Ascending aorta (tissue), 2 donors: ENCODE results near the gene HDLBP. TPM values are rescaled to one million over a fixed set of nuclear protein-coding genes. Genes with fewer than 3 reads are reported as not detected.

Experiments used
- DNase-seq, 2 donors: peaks; one replicate each; pipeline ENCODE4 v3.0.0-alpha.2; 2019; ENCODE audit warnings: low spot score in 2 of 2
- H3K27ac ChIP-seq, 2 donors: fragments of 200-600 bp; sonication (generic); one replicate each; pipeline ENCODE4 v1.5.1; 2016 to 2017; ENCODE audit warnings: mild to moderate bottlenecking in 1 of 2
- H3K27me3 ChIP-seq: fragments of 200-600 bp; sonication (generic); one replicate; pipeline ENCODE4 v1.5.1; 2017
- H3K36me3 ChIP-seq, 2 donors: fragments of 200-600 bp; sonication (generic); one replicate each; pipeline ENCODE4 v1.5.1; 2016
- H3K4me1 ChIP-seq, 2 donors: fragments of 200-600 bp; sonication (generic); one replicate each; pipeline ENCODE4 v1.5.1; 2016 to 2017; ENCODE audit warnings: mild to moderate bottlenecking in 1 of 2
- H3K4me3 ChIP-seq, 2 donors: fragments of 200-600 bp; sonication (generic); one replicate each; pipeline ENCODE4 v1.5.1; 2016 to 2017; ENCODE audit warnings: mild to moderate bottlenecking in 1 of 2
- H3K9me3 ChIP-seq, 2 donors: fragments of 200-600 bp; sonication (generic); one replicate each; pipeline ENCODE4 v1.5.1; 2016
- intact Hi-C: fragments of 100-400 bp; cut with DNase I; formaldehyde crosslinking; loops from one replicate; pipeline ENCODE4 v1.15.1; 2023
- total RNA-seq: library from RNA; depleted of rRNA; stranded (reverse); fragments of >200 nt; gene quantifications from one replicate; pipeline ENCODE4 v1.1.0, GENCODE V29; 2016
- TF ChIP-seq, protein P1 (sequence below), 3 experiments: fragments of 200-600 bp in 2 of 3; fragments of 450-650 bp in 1 of 3; sonication (generic) in 2 of 3; IDR thresholded peaks; one replicate each; pipeline ENCODE4 v1.5.1; 2016 to 2019; ENCODE audit warnings: antibody characterized with exemption in 3 of 3, mild to moderate bottlenecking in 1 of 3, moderate library complexity in 1 of 3

Gene HDLBP
- total RNA-seq, 1 donor from 2014 or later, result 308 TPM

DNA sequence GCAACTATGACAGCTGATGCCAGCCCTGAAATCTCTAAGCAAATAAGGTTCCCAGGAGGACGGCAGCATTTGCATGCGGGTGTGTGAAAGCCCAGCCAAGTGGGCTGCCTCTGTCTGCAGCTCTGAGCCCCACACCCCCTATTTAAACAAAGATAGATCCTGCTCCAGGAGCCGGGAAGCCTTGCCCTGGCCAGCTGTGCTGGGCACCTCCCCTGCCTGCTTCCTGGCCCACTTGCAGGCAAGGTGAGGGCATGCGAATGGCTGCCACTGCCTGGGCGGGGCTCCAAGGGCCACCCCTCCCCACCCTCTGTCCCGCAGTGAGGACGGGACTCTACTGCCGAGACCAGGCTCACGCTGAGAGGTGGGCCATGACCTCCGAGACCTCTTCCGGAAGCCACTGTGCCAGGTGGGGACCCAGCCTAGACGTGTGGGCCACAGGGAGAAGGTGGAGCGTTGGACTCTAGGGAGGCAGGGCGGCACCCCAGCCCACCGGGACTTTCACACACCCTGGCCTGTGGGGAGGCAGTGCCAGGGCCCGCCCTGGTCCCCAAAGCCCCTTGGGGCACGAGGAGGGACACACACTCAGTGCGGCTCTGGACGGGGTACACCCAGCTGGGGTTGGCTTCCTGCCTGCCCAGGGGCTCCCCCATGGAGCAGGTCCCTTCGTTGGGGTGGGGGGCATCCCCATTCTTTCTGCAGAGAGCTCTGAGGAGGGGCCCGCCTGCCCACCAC lies 126.9 kb downstream of the HDLBP start, which contains the start of gene ANO7:
Gene ANO7 (plus strand): TSS at position 317 of the 732 bp plus-strand sequence. CDS start 1,387 bp downstream, outside the sequence.
- no peaks in the 10 kb centered on the region for H3K4me1 ChIP-seq
- H3K36me3 ChIP-seq, result peaks cover under 1 to 5% of the 10 kb centered on the region in 2 donors
- no peak within 1 kb of the TSS for H3K4me3 ChIP-seq
- TF ChIP-seq, protein P1, sequence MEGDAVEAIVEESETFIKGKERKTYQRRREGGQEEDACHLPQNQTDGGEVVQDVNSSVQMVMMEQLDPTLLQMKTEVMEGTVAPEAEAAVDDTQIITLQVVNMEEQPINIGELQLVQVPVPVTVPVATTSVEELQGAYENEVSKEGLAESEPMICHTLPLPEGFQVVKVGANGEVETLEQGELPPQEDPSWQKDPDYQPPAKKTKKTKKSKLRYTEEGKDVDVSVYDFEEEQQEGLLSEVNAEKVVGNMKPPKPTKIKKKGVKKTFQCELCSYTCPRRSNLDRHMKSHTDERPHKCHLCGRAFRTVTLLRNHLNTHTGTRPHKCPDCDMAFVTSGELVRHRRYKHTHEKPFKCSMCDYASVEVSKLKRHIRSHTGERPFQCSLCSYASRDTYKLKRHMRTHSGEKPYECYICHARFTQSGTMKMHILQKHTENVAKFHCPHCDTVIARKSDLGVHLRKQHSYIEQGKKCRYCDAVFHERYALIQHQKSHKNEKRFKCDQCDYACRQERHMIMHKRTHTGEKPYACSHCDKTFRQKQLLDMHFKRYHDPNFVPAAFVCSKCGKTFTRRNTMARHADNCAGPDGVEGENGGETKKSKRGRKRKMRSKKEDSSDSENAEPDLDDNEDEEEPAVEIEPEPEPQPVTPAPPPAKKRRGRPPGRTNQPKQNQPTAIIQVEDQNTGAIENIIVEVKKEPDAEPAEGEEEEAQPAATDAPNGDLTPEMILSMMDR (IDR thresholded peaks at IDR 0.05), result no peak
- no peak for DNase-seq
- no peak within 1 kb of the TSS for H3K27ac ChIP-seq
- no peaks in the 10 kb centered on the region for H3K27me3 ChIP-seq
- intact Hi-C loops, result no loop called here
- H3K9me3 ChIP-seq, result no peaks in the 10 kb centered on the region

DNA sequence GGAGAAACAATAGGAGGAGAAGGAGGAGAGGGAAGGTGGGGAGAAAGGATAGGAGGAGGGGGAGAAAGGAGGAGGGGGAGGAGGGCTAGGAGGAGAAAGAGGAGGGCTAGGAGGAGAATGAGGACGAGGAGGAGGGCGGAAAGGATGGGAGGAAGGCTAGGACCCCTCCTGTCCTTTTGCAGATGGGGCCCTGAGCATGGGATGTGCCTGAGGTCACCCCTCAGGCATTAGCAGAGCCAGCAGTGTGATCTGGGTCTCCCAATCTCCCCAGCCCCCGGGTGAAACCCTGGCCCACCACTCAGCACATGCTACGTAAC lies 127.6 kb downstream of the HDLBP start:
- DNase-seq, result no peak
- Histone ChIP-seq H3K4me1 (no peaks in the 10 kb centered on the region), H3K27ac (no peak overlapping the region), H3K9me3 (no peaks in the 10 kb centered on the region), H3K36me3 (peaks cover 5 to 10% of the 10 kb centered on the region in 2 donors), H3K27me3 (no peaks in the 10 kb centered on the region), H3K4me3 (no peak overlapping the region)
- TF ChIP-seq, protein P1 (IDR thresholded peaks at IDR 0.05), result no peak
- intact Hi-C loops, result no loop called here

DNA sequence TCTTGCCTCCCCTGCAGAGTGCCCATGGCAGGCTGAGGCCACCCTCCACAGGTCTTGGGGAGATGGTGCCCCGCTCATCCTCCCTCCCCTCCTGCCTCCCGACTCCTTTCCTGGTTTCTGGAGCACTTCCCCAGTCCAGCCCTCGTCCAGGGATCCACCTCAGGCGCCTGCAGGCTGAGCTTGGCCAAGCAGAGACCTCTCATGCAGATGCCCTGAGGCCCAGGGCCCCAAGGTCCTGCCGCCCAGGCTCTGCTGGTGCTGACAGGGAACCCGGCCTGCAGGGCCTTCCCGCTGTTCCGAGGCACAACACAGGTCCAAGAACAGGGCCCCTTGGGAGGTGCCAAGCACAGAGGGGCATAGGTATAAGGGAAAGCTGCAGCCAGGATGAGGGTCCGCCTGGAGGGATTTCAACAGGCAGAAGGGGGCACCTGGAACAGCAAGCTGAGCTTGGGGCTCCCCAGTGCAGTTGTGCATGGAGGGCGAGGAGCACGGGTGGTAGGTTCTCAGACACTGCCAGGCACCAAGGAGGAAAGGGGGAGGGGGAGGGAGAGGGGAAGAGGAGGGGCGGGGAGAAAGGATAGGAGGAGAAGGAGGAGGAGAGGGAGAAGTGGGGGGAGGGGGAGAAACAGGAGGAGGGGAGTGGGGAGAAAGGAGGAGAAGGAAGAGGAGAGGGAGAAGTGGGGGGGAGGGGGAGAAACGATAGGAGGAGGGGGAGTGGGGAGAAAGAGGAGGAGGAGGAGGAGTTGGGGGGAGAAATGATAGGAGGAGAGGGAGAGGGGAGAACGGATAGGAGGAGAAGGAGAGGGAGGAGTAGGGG lies 128.2 kb downstream of the HDLBP start:
- intact Hi-C loops, result no loop called here

DNA sequence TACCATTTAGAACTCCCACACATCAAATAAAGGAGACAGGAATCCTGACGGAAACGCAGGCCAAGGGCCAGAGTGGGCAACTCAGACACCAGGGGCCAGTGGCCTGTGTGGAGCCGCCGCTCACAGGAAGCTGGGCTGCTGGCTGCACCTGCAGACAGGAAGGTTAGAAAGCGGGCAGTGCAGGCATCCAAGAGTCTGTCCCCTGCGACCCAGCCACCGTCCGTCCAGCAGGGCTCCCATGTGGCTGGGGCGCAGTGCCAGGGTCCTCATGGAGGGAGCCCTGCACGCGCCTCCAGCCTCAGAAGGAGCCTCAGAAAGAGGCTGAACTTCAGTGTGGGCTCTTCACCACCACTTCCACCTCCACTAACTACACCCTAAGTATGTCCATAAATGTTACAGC lies 129.5 kb downstream of the HDLBP start:
- intact Hi-C loops, result no loop called here
- Histone ChIP-seq H3K4me1 (no peaks in the 10 kb centered on the region), H3K4me3 (no peak overlapping the region), H3K27ac (no peak overlapping the region), H3K36me3 (peaks cover 10 to 25% of the 10 kb centered on the region in 2 donors), H3K9me3 (no peaks in the 10 kb centered on the region), H3K27me3 (no peaks in the 10 kb centered on the region)
- DNase-seq, result no peak
- TF ChIP-seq, protein P1 (IDR thresholded peaks at IDR 0.05), result no peak

More for the DNA sequence above, 128.2 kb downstream of the HDLBP start:
- H3K27me3 ChIP-seq, result no peaks in the 10 kb centered on the region
- H3K4me3 ChIP-seq, result no peak overlapping the region
- no peaks in the 10 kb centered on the region for H3K4me1 ChIP-seq
- H3K27ac ChIP-seq, result no peak overlapping the region
- H3K9me3 ChIP-seq, result no peaks in the 10 kb centered on the region
- TF ChIP-seq, protein P1 (IDR thresholded peaks at IDR 0.05), result no peak
- H3K36me3 ChIP-seq, result peaks cover 10 to 13% of the 10 kb centered on the region in 2 donors
- no peak for DNase-seq

DNA sequence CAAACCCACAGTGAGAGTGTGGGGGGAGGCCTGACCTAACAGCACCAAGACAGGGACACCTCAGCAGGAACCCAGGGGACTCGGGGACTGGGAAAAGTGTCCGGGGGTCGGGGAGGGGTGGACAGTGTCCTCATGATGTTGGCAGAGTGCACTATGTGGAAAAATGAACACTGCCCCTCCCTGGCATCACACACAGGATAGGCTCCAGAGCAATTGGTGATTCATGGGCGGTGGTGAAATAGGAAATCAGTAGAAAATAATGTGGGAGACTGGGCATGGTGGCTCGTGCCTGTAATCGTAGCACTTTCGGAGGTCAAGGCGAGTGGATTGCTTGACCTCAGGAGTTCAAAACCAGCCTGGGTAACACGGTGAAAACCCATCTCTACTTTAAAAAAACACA lies 130.6 kb downstream of the HDLBP start:
- no peaks in the 10 kb centered on the region for H3K4me1 ChIP-seq
- no peak overlapping the region for H3K4me3 ChIP-seq
- H3K36me3 ChIP-seq, result peaks cover 10 to 26% of the 10 kb centered on the region in 2 donors
- intact Hi-C loops, result no loop called here
- TF ChIP-seq, protein P1 (IDR thresholded peaks at IDR 0.05), result no peak
- H3K27ac ChIP-seq, result no peak overlapping the region
- no peaks in the 10 kb centered on the region for H3K27me3 ChIP-seq
- no peak for DNase-seq
- no peaks in the 10 kb centered on the region for H3K9me3 ChIP-seq
